Mammary epithelial cell (primary cell): Measurements from ENCODE around the gene LMOD2.

Source experiments
- EZH2 ChIP-seq: IDR thresholded peaks from 2 replicates; pipeline ENCODE4 v1.6.1; 2012; ENCODE audit warnings: low read length, inconsistent platforms, borderline replicate concordance
- TF ChIP-seq, protein P1 (sequence below), 2 donors: IDR thresholded peaks in 1 of 2; conservative IDR thresholded peaks in 1 of 2; 2 replicates each; pipeline ENCODE4 v1.5.1; 2011 to 2012; ENCODE audit warnings: inconsistent platforms in 2 of 2, low read length in 2 of 2, mild to moderate bottlenecking in 2 of 2, control low read depth in 1 of 2, low read depth in 1 of 2; ENCODE audit not compliant: insufficient read depth in 1 of 2; ENCODE audit errors: extremely low read depth in 1 of 2

- no peak for TF ChIP-seq EZH2
- TF ChIP-seq, protein P1, sequence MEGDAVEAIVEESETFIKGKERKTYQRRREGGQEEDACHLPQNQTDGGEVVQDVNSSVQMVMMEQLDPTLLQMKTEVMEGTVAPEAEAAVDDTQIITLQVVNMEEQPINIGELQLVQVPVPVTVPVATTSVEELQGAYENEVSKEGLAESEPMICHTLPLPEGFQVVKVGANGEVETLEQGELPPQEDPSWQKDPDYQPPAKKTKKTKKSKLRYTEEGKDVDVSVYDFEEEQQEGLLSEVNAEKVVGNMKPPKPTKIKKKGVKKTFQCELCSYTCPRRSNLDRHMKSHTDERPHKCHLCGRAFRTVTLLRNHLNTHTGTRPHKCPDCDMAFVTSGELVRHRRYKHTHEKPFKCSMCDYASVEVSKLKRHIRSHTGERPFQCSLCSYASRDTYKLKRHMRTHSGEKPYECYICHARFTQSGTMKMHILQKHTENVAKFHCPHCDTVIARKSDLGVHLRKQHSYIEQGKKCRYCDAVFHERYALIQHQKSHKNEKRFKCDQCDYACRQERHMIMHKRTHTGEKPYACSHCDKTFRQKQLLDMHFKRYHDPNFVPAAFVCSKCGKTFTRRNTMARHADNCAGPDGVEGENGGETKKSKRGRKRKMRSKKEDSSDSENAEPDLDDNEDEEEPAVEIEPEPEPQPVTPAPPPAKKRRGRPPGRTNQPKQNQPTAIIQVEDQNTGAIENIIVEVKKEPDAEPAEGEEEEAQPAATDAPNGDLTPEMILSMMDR (conservative IDR thresholded peaks at IDR 0.05 in 1 of 2, IDR thresholded peaks at IDR 0.05 in 1 of 2; ENCODE audit: extremely low read depth in 1 of 2, insufficient read depth in 1 of 2, low read depth in 1 of 2, low read length in 2 of 2): no peak
These were observed 8.4 kb upstream of the LMOD2 start for GRCh38 chr7:123647106-123647730.
